GM18511 (cell line): ENCODE measurements around the gene CUEDC2.
"Not testable (repeated sequence)": the region's sequence is repeated elsewhere in the genome, so short reads cannot be mapped to it uniquely, and the experiment has no call there.

ENCODE experiments used
- ATAC-seq: cut with Tn5 transposase; IDR thresholded peaks from one replicate; pipeline ENCODE4 v1.9.1; 2021; ENCODE audit warnings: mild to moderate bottlenecking, moderate library complexity; ENCODE audit not compliant: unreplicated experiment

The CUEDC2 gene

GRCh38 chr10:102454662-102455487 is 22.5 kb upstream of the CUEDC2 start:
- not testable (repeated sequence) for ATAC-seq

GRCh38 chr10:102453502-102453901 is 21.1 kb upstream of the CUEDC2 start:
- no peak for ATAC-seq

DNA sequence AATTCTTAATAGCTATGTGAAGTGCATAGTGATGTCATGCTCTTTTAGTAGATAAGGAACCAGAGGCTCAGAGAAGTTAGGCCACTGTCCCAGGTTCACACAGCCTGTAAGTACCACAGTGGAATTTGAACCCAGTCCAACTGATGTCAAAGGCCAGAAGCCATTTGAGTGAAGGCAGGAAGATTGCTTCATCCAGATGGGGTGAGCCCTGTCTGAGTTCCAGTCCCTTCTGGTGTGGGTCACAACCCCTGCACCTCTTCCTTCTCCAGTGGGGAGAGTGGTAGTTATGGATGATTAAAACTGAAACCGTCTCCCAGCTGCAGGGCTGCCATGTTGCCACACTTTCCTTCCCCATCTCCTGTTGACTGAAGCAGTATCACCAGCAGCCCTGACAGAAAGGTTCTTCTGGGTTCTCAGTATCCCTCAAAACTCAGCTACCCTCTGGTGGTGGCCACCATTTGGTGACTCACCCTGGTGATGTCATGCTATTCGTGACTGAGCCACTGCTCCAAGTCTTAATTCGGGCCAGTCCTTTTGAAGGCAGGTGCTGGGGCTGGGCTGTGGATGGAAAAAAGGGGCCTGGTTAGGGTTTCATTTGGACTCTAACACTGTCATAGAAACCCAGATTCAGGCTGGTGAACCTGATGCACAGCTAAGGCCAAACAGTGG is 20.4 kb upstream of the CUEDC2 start:
- ATAC-seq: no peak

DNA sequence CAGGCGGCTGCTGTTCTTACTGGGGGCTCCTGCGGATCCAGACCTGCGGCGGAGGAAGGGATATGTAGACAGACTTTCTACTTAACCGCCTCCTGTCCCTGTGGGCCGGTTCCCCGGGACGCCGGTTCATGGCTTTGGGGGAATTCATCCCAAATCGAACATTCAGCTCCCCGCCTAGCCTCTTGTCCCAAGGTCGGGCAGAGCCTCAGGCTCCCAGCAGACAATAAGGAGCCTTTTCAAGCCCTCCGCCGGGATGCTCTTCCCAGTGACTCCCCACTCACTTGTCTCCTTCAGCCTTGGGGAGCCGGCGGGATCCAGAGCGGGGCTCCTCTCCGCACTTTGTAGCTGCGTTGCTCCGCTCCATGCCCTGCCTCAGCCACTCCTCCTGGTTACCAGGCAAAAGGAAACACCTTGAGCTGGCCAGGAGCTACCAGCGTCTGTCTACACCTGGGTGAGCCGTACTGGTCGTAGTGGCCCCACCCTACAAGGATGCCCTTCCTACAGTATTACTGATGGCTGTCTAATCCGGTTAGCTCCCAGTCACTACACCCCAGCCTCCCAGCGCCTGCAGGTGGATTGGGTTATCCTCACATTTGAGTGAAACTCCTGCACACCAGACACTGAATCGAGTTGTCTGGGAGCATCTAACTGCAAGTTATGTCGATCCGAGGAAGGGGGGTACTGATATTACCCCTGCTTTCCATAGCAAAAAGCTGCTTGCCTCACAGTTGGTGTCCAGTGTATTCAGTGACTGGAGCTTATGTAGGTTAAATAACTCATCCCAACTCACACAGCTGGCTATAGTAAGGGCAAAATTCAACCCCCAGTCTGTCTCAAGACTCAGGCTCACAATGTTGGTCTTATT is 19.0 kb upstream of the CUEDC2 start, which contains the start of gene C10orf95:
TSS of gene C10orf95 (minus strand) at position 439 of the 865 bp plus-strand sequence. CDS start 450 bp downstream, outside the sequence.
- no peak for ATAC-seq

- peak; percentile 73 for ATAC-seq
Measured at GRCh38 chr10:102450374-102451104, 18.2 kb upstream of the CUEDC2 start.

- ATAC-seq: no peak
Measured at GRCh38 chr10:102450124-102450373, 17.7 kb upstream of the CUEDC2 start.

- no peak for ATAC-seq
Measured at GRCh38 chr10:102449321-102450123, 17.1 kb upstream of the CUEDC2 start.

DNA sequence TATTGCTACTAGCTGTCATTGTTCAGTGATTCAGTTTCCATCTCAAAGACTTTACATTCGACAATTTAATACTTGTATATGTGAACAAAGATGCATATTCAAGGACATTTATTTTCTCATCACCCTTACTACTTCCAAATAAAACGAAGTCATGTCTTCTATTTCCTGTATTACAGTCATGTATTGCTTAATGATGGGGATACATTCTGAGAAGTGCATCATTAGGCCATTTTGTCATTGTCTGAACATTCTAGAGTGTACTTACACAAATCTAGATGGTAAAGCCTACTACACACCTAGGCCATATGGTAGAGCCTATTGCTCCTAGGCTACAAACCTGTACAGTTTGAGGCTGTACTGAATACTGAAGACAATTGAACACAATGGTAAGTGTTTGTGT is 12.5 kb upstream of the CUEDC2 start:
- no peak for ATAC-seq

- ATAC-seq: no peak
Measured at GRCh38 chr10:102438374-102438773, 6.0 kb upstream of the CUEDC2 start.

DNA sequence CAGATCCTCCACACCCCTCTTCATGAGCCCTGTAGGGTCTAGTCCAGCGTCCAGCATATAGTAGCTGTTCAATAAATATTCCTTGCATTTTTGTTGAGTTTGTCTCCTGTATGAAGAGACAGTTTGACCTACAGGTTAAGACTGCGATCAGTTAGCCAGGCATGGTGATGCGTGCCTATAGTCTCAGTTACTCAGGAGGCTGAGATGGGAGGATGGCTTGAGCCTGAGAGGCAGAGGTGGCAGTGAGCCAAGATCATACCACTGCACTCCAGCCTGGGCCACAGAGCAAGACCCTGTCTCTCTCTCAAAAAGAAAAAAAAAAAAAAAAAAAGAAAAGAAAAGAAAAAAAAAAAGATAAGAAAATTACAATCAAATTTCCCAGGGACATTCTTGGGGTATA is 5.1 kb upstream of the CUEDC2 start:
- ATAC-seq: no peak

DNA sequence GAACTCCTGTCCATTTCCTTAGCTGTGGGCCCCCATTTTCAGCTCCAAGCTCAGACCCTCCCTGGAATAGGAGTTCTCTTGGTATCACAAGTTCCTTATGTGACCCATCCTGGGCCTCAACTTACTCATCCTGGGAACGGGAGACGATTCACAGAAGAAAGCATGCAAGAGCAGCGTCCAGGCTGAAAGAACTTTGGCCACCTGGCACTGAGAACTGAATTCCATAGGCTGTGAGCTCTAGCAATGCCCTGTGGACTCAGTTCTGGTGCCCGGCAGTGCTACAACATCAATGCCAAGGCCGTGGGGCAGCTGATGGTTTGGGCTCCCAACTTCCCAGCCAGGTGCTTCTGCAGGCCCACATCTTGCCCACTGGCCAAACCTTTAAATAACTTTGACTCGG is 3.9 kb upstream of the CUEDC2 start:
- no peak for ATAC-seq

DNA sequence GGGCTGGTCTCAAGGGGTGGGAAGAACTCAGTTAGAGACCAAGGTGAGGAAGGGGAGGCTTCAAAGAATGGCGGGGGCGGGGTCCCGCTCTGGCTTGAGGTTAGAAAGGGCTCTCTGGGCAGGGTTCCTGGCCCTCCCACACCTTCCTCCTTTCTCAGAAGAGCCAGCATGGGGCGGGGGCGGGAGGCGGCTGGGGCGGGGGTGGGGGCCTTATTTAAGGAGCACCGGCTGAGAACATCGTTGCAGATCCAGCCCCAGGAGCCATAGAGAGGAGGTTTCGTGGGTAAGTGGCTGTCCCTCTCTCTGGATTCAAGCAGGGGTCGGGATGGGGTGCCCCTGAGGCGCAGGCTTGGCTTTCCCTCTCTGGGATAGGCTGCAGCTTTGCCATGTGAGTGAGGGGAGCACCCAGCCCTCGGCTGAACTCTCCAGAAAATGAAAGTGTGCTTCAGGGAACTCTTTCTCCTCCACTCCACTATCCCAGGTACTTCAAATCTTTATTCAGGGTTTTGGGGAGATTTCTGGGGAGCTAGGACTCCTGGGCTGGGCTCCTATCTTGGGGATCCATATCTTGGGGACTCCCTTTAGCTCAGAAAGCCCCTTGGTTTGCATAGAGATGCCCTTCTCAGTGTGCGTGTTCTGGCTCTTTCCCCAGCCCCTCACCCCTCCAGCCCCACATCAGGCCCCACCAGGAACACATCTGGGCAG is 3.3 kb upstream of the CUEDC2 start:
- no peak for ATAC-seq

DNA sequence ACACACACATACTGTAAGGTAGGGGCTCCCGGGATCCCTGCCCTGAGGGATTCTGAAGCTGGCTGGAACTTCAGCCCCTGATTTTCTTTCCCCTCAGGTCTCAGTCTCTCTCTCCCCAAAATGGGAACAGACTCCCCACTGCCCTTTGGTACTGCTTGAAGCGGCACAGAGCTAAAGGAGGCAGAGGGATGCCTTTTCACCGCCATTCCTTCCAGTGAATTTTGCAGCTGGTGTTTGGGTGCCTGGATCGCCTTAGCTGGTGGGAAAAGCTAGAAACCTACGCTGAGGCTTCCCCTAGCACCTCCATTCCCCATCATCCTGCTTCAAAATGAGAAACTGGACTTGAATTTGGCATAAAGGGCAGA is 2.7 kb upstream of the CUEDC2 start:
- ATAC-seq: no peak

GRCh38 chr10:102434394-102435132 is 2.2 kb upstream of the CUEDC2 start:
- ATAC-seq: no peak

DNA sequence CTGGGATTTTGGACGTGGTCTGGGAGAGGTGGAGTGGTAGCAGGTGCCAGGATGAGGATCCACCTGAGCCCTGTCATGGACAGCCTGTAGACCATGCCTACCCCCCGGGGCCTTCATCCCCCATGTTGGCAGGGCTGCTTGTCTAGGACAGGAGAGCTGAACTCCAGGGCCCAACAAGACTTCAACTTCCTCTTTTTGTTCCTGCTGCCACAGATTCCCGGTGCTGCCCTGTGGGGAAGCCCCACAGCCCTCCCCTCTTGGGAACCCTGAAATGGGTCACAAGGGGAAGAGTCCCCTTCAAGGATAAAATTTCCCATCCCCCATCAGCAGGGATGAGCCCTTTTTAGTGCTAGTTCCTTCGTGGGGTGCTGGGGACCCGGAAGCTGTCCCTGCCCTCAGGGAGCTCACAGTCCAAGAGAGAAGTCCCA is 1.3 kb upstream of the CUEDC2 start:
- ATAC-seq: no peak

DNA sequence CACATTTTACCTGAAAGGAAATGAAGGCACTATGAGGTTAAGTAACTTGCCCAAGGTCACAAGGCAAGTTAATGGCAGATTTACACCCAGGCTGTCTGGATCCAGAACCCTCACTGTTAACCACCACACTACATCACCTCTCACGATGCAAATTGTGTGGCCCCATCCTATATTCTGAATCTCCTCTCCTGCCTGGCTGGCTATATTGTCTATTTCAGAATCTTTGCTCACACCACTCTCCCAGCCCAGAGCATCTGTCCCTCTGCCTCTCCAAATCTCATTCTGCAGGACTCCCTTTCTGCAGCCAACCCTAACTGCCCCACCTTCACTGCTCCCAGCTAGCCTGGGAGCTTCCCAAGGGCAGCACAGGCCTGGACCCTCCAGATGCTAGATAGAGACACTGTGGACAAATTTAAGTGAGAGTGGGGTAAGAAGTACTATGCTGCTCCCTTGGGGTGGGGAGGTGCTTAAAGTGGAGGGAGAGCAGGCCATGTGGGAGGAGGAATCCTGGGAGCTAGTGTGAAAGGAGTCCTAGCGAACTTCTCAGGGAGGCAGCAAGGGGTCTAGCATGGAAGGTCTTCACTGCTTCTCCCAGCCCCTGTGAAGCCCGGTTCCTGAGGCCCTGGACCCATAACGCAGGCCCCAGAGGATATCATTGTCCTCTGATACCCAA is 786 bp downstream of the CUEDC2 start:
- no peak for ATAC-seq

DNA sequence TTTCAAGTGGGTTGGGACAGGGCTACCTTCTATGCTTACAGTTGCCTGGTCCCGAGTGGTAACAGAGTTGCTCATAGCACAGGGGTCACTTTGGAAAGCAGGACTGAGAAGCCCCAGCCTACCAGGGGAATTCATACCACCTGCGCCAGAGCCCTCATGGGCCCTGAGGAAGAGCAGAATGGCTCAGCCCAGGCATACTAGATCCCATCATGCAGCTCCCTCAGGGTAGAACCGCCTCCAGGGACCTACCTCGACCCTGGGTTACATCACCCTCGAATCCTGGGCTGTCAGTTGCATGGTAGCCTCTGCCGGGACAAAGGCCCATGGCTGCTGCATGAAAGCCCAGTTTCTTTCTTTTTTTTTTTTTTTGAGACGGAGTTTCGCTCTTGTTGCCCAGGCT is 2.9 kb downstream of the CUEDC2 start:
- no peak for ATAC-seq

GRCh38 chr10:102426803-102427287 is 5.5 kb downstream of the CUEDC2 start:
- ATAC-seq: no peak
